Measurements from ENCODE around the gene ACTL7A.

GRCh38 chr9:108866001-108866420 is 3.9 kb downstream of the ACTL7A start:
- no peak for TF ChIP-seq CTCF (IDR thresholded peaks at IDR 0.05 in 2 of 3, conservative IDR thresholded peaks at IDR 0.05 in 1 of 3; ENCODE audit: insufficient read depth in 2 of 3, low read depth in 1 of 3, low read length in 3 of 3)
- TF ChIP-seq, protein P1, sequence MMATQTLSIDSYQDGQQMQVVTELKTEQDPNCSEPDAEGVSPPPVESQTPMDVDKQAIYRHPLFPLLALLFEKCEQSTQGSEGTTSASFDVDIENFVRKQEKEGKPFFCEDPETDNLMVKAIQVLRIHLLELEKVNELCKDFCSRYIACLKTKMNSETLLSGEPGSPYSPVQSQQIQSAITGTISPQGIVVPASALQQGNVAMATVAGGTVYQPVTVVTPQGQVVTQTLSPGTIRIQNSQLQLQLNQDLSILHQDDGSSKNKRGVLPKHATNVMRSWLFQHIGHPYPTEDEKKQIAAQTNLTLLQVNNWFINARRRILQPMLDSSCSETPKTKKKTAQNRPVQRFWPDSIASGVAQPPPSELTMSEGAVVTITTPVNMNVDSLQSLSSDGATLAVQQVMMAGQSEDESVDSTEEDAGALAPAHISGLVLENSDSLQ (IDR thresholded peaks at IDR 0.05): no peak
- no peak for TF ChIP-seq MEIS2 (IDR thresholded peaks at IDR 0.05; ENCODE audit: partially characterized antibody)
- TF ChIP-seq, protein P2, sequence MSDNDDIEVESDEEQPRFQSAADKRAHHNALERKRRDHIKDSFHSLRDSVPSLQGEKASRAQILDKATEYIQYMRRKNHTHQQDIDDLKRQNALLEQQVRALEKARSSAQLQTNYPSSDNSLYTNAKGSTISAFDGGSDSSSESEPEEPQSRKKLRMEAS (CRISPR knock-in tag; IDR thresholded peaks at IDR 0.05): no peak
- TF ChIP-seq ADNP (tag; IDR thresholded peaks at IDR 0.05): no peak
- TF ChIP-seq, protein P3, sequence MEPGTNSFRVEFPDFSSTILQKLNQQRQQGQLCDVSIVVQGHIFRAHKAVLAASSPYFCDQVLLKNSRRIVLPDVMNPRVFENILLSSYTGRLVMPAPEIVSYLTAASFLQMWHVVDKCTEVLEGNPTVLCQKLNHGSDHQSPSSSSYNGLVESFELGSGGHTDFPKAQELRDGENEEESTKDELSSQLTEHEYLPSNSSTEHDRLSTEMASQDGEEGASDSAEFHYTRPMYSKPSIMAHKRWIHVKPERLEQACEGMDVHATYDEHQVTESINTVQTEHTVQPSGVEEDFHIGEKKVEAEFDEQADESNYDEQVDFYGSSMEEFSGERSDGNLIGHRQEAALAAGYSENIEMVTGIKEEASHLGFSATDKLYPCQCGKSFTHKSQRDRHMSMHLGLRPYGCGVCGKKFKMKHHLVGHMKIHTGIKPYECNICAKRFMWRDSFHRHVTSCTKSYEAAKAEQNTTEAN (CRISPR knock-in tag; IDR thresholded peaks at IDR 0.05): no peak
- TF ChIP-seq ZNF431 (CRISPR knock-in tag; IDR thresholded peaks at IDR 0.05): no peak
- no peak for TF ChIP-seq NRF1 (conservative IDR thresholded peaks at IDR 0.05 in 1 of 2, IDR thresholded peaks at IDR 0.05 in 1 of 2)
- TF ChIP-seq, protein P4, sequence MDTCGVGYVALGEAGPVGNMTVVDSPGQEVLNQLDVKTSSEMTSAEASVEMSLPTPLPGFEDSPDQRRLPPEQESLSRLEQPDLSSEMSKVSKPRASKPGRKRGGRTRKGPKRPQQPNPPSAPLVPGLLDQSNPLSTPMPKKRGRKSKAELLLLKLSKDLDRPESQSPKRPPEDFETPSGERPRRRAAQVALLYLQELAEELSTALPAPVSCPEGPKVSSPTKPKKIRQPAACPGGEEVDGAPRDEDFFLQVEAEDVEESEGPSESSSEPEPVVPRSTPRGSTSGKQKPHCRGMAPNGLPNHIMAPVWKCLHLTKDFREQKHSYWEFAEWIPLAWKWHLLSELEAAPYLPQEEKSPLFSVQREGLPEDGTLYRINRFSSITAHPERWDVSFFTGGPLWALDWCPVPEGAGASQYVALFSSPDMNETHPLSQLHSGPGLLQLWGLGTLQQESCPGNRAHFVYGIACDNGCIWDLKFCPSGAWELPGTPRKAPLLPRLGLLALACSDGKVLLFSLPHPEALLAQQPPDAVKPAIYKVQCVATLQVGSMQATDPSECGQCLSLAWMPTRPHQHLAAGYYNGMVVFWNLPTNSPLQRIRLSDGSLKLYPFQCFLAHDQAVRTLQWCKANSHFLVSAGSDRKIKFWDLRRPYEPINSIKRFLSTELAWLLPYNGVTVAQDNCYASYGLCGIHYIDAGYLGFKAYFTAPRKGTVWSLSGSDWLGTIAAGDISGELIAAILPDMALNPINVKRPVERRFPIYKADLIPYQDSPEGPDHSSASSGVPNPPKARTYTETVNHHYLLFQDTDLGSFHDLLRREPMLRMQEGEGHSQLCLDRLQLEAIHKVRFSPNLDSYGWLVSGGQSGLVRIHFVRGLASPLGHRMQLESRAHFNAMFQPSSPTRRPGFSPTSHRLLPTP (IDR thresholded peaks at IDR 0.05; ENCODE audit: borderline replicate concordance, extremely low read depth, insufficient read length): no peak
- TF ChIP-seq, protein P5, sequence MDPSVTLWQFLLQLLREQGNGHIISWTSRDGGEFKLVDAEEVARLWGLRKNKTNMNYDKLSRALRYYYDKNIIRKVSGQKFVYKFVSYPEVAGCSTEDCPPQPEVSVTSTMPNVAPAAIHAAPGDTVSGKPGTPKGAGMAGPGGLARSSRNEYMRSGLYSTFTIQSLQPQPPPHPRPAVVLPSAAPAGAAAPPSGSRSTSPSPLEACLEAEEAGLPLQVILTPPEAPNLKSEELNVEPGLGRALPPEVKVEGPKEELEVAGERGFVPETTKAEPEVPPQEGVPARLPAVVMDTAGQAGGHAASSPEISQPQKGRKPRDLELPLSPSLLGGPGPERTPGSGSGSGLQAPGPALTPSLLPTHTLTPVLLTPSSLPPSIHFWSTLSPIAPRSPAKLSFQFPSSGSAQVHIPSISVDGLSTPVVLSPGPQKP (CRISPR knock-in tag; IDR thresholded peaks at IDR 0.05): no peak
- TF ChIP-seq RFX5 (IDR thresholded peaks at IDR 0.05; ENCODE audit: low read depth, low read length): no peak
- TF ChIP-seq SNAPC5 (CRISPR knock-in tag; IDR thresholded peaks at IDR 0.05): no peak

Measured in K562 (cell line).